Activated CD8-positive, alpha-beta memory T cell treated with anti-CD3 and anti-CD28 coated beads, Interleukin-2, amount 50 U/mL, for 1 hour (primary cell): ENCODE data around the gene PILRB.
"Not testable (repeated sequence)": the region's sequence is repeated elsewhere in the genome, so short reads cannot be mapped to it uniquely, and the experiment has no call there.

Experiments used
- DNase-seq: peaks from one replicate; pipeline ENCODE4 v3.0.0-alpha.2; 2020; ENCODE audit errors: extremely low read depth

The PILRB gene

GRCh38 chr7:100376066-100376465 lies 18.1 kb downstream of the PILRB start:
- no peak for DNase-seq

- no peak for DNase-seq
These were observed 20.3 kb downstream of the PILRB start for GRCh38 chr7:100378114-100378755.

- no peak for DNase-seq
These were observed 22.3 kb downstream of the PILRB start for GRCh38 chr7:100380196-100380595.

- not testable (repeated sequence) for DNase-seq
These were observed 23.8 kb downstream of the PILRB start for GRCh38 chr7:100381531-100382233.

GRCh38 chr7:100382234-100382853 lies 24.4 kb downstream of the PILRB start:
- DNase-seq: not testable (repeated sequence)

- no peak for DNase-seq
These were observed 26.8 kb downstream of the PILRB start for GRCh38 chr7:100384628-100385294.

GRCh38 chr7:100386940-100387339 lies 29.0 kb downstream of the PILRB start:
- DNase-seq: no peak

- DNase-seq: no peak
These were observed 29.8 kb downstream of the PILRB start for GRCh38 chr7:100387695-100388094.

GRCh38 chr7:100389437-100390088 lies 31.6 kb downstream of the PILRB start:
- DNase-seq: no peak

- DNase-seq: no peak
These were observed 32.5 kb downstream of the PILRB start for GRCh38 chr7:100390286-100391009.

GRCh38 chr7:100393233-100393905 lies 35.5 kb downstream of the PILRB start:
- DNase-seq: no peak

- DNase-seq: no peak
These were observed 36.2 kb downstream of the PILRB start for GRCh38 chr7:100394077-100394476.

- DNase-seq: no peak
These were observed 38.6 kb downstream of the PILRB start for GRCh38 chr7:100396421-100396982.

GRCh38 chr7:100397315-100398081 lies 39.6 kb downstream of the PILRB start:
- no peak for DNase-seq

- DNase-seq: no peak
These were observed 40.3 kb downstream of the PILRB start for GRCh38 chr7:100398239-100398638.

- no peak for DNase-seq
These were observed 42.1 kb downstream of the PILRB start for GRCh38 chr7:100400041-100400440.

GRCh38 chr7:100400656-100401055 lies 42.7 kb downstream of the PILRB start:
- no peak for DNase-seq

GRCh38 chr7:100401811-100402210 lies 43.9 kb downstream of the PILRB start:
- DNase-seq: no peak

- no peak for DNase-seq
These were observed 44.3 kb downstream of the PILRB start for GRCh38 chr7:100402241-100402640.

GRCh38 chr7:100406767-100407166 lies 48.9 kb downstream of the PILRB start:
- no peak for DNase-seq
